Neural cell (in vitro differentiated cells): ENCODE results near the gene TBCC. TPM values are rescaled to one million over a fixed set of nuclear protein-coding genes. Genes with fewer than 3 reads are reported as not detected.
"Not testable (repeated sequence)": the region's sequence is repeated elsewhere in the genome, so short reads cannot be mapped to it uniquely, and the experiment has no call there.

Experiments used
- H2AFZ ChIP-seq: fragments of 200-600, 300-800 bp; sonication (generic), shearing (Covaris generic); 2 replicates; pipeline ENCODE4 v1.6.0; 2014; ENCODE audit warnings: low read depth, mild to moderate bottlenecking, antibody characterized with exemption, low read length, moderate library complexity
- H3F3A ChIP-seq: fragments of 200-600 bp; shearing (Covaris generic); 2 replicates; pipeline ENCODE4 v1.6.1; 2016; ENCODE audit warnings: mild to moderate bottlenecking, moderate library complexity, mixed read lengths, antibody characterized with exemption, low read length; ENCODE audit not compliant: insufficient read depth, poor library complexity, severe bottlenecking
- H3K27ac ChIP-seq: fragments of 200-600, 300-800 bp; sonication (generic), shearing (Covaris generic); 2 replicates; pipeline ENCODE4 v1.5.1; 2014; ENCODE audit warnings: mild to moderate bottlenecking, low read length, moderate library complexity
- H3K27me3 ChIP-seq: fragments of 300-800, 200-600 bp; sonication (generic), shearing (Covaris generic); 2 replicates; pipeline ENCODE4 v1.6.0; 2014; ENCODE audit warnings: mild to moderate bottlenecking, low read depth, low read length, moderate library complexity; ENCODE audit not compliant: insufficient read depth
- H3K36me3 ChIP-seq: fragments of 300-800, 200-600 bp; sonication (generic), shearing (Covaris generic); 2 replicates; pipeline ENCODE4 v1.5.1; 2014; ENCODE audit warnings: mild to moderate bottlenecking, antibody characterized with exemption, low read length, moderate library complexity; ENCODE audit not compliant: insufficient read depth
- H3K4me2 ChIP-seq: fragments of 300-800, 200-600 bp; sonication (generic), shearing (Covaris generic); 2 replicates; pipeline ENCODE4 v1.6.0; 2014; ENCODE audit warnings: mild to moderate bottlenecking, low read length
- H3K4me3 ChIP-seq: fragments of 300-800, 200-600 bp; sonication (generic), shearing (Covaris generic); 2 replicates; pipeline ENCODE4 v1.5.1; 2014; ENCODE audit warnings: mild to moderate bottlenecking, low read length, moderate library complexity
- H3K79me2 ChIP-seq: fragments of 200-600 bp; shearing (Covaris generic); replicated peaks from 2 replicates; pipeline ENCODE4 v1.6.0; 2014; ENCODE audit warnings: mild to moderate bottlenecking, low read length, moderate library complexity; ENCODE audit not compliant: insufficient read depth
- H3K9ac ChIP-seq: fragments of 300-800, 200-600 bp; sonication (generic), shearing (Covaris generic); 2 replicates; pipeline ENCODE4 v1.6.1; 2016; ENCODE audit warnings: mild to moderate bottlenecking, low read length, mixed read lengths
- H3K9me2 ChIP-seq: fragments of 200-600 bp; shearing (Covaris generic); 2 replicates; pipeline ENCODE4 v1.6.1; 2016; ENCODE audit warnings: mild to moderate bottlenecking, low read length, mixed read lengths; ENCODE audit not compliant: insufficient read depth
- H3K9me3 ChIP-seq: fragments of 200-600, 300-800 bp; sonication (generic), shearing (Covaris generic); 2 replicates; pipeline ENCODE4 v1.6.1; 2016; ENCODE audit warnings: mild to moderate bottlenecking, mixed run types, low read length, moderate library complexity, mixed read lengths
- H4K20me1 ChIP-seq: fragments of 200-600 bp; shearing (Covaris generic); 2 replicates; pipeline ENCODE4 v1.6.1; 2016; ENCODE audit warnings: mild to moderate bottlenecking, mixed run types; ENCODE audit not compliant: insufficient read depth
- CTCF ChIP-seq: fragments of 450-650 bp; IDR thresholded peaks from 2 replicates; pipeline ENCODE4 v1.5.1; 2014; ENCODE audit warnings: antibody characterized with exemption, mild to moderate bottlenecking, moderate library complexity; ENCODE audit not compliant: poor library complexity, severe bottlenecking
- EP300 ChIP-seq: fragments of 450-650 bp; conservative IDR thresholded peaks from 2 replicates; pipeline ENCODE4 v1.6.1; 2014; ENCODE audit warnings: antibody characterized with exemption, mild to moderate bottlenecking, moderate library complexity; ENCODE audit not compliant: poor library complexity, severe bottlenecking
- EZH2 ChIP-seq: fragments of 200-600, 300-800 bp; shearing (Covaris generic), sonication (generic); IDR thresholded peaks from 2 replicates; pipeline ENCODE4 v1.6.1; 2014; ENCODE audit warnings: antibody characterized with exemption, low read length, borderline replicate concordance, mild to moderate bottlenecking; ENCODE audit not compliant: insufficient read depth, poor library complexity, severe bottlenecking
- MXI1 ChIP-seq: fragments of 450-650 bp; conservative IDR thresholded peaks from 2 replicates; pipeline ENCODE4 v1.6.1; 2014; ENCODE audit warnings: antibody characterized with exemption, mild to moderate bottlenecking; ENCODE audit not compliant: poor library complexity, severe bottlenecking
- POLR2AphosphoS5 ChIP-seq: IDR thresholded peaks from 2 replicates; pipeline ENCODE4 v1.6.1; 2012
- RAD21 ChIP-seq: fragments of 450-650 bp; conservative IDR thresholded peaks from 2 replicates; pipeline ENCODE4 v1.6.1; 2014; ENCODE audit warnings: antibody characterized with exemption, mild to moderate bottlenecking, moderate library complexity
- REST ChIP-seq: IDR thresholded peaks from 2 replicates; pipeline ENCODE4 v1.6.1; 2012; ENCODE audit warnings: borderline replicate concordance
- SMC3 ChIP-seq: fragments of 450-650 bp; conservative IDR thresholded peaks from 2 replicates; pipeline ENCODE4 v1.6.1; 2014; ENCODE audit warnings: antibody characterized with exemption, mild to moderate bottlenecking, moderate library complexity; ENCODE audit not compliant: poor library complexity
- TAF1 ChIP-seq: IDR thresholded peaks from 2 replicates; pipeline ENCODE4 v1.6.1; 2012; ENCODE audit warnings: low read depth
- polyA plus RNA-seq: library from polyadenylated mRNA; depleted of rRNA; stranded (reverse); fragments of >200 nt; gene quantifications from 2 replicates; pipeline ENCODE4 v1.2.3, GENCODE V29; 2014

Gene TBCC
- polyA plus RNA-seq, 1 donor from 2014 or later = 112 TPM

- Histone ChIP-seq H3K36me3 (no peaks in the 10 kb centered on the region), H2AFZ (no peak overlapping the region), H3K27ac (no peak overlapping the region), H4K20me1 (no peaks in the 10 kb centered on the region), H3K4me2 (no peak overlapping the region), H3F3A (peaks cover 7% of the 10 kb centered on the region), H3K27me3 (no peaks in the 10 kb centered on the region), H3K9me2 (no peaks in the 10 kb centered on the region), H3K9me3 (no peaks in the 10 kb centered on the region), H3K79me2 (peaks cover 19% of the 10 kb centered on the region), H3K4me3 (no peak overlapping the region), H3K9ac (no peak overlapping the region)
- TF ChIP-seq REST (no peak), SMC3 (no peak), EZH2 (no peak), RAD21 (no peak), MXI1 (no peak), TAF1 (no peak), POLR2AphosphoS5 (no peak), CTCF (no peak), EP300 (no peak)
These were observed 5.2 kb downstream of the TBCC start for GRCh38 chr6:42740725-42741124.

GRCh38 chr6:42735976-42736375 is 9.9 kb downstream of the TBCC start:
- Histone ChIP-seq H3K9ac (no peak overlapping the region), H2AFZ (no peak overlapping the region), H4K20me1 (no peaks in the 10 kb centered on the region), H3K4me3 (no peak overlapping the region), H3F3A (no peaks in the 10 kb centered on the region), H3K27me3 (no peaks in the 10 kb centered on the region), H3K4me2 (no peak overlapping the region), H3K79me2 (no peaks in the 10 kb centered on the region), H3K9me2 (no peaks in the 10 kb centered on the region), H3K9me3 (no peaks in the 10 kb centered on the region), H3K27ac (no peak overlapping the region), H3K36me3 (no peaks in the 10 kb centered on the region)
- TF ChIP-seq TAF1 (no peak), SMC3 (no peak), REST (no peak), MXI1 (no peak), EP300 (no peak), CTCF (no peak), RAD21 (no peak), POLR2AphosphoS5 (no peak), EZH2 (no peak)

- not testable (repeated sequence) for H3K27me3 ChIP-seq, H3K4me2 ChIP-seq, H3K9ac ChIP-seq, H2AFZ ChIP-seq, H3K9me3 ChIP-seq, H3F3A ChIP-seq, H3K79me2 ChIP-seq, H3K4me3 ChIP-seq, H3K27ac ChIP-seq, H4K20me1 ChIP-seq, H3K9me2 ChIP-seq, H3K36me3 ChIP-seq
These were observed 11.9 kb downstream of the TBCC start for GRCh38 chr6:42733867-42734481.
